ENCODE data around the gene COX19.
"Not testable (repeated sequence)": the region's sequence is repeated elsewhere in the genome, so short reads cannot be mapped to it uniquely, and the experiment has no call there.

COX19 gene

GRCh38 chr7:946256-946996, 28.9 kb downstream of the COX19 start:
- DNase-seq (ENCODE audit: low read depth, low spot score) = no peak

GRCh38 chr7:945556-946255, 29.6 kb downstream of the COX19 start:
- DNase-seq (ENCODE audit: low read depth, low spot score) = peak; percentile 30

DNA sequence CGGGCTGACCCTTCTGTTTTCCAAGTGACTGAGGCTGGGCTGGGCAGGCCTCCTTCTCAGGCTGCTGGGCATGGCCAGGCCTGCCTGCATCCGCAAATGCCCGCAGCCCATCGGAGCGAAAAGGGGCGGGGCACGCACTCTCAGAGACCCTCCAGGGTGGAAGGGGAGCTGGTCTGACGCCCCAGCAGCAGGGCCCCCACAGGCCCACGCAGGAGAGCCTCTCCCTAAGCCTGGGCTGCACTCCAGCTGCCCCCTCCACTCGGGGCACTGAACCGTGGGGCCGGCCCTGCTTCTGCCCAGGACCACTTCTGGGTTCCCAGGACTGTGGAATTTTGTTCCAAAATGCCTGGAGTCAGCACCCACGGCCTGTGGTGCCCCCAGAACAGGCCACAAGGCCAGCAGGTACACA, 30.2 kb downstream of the COX19 start:
- no peak for DNase-seq (ENCODE audit: low read depth, low spot score)

GRCh38 chr7:944744-945143, 30.6 kb downstream of the COX19 start:
- no peak for DNase-seq (ENCODE audit: low read depth, low spot score)

GRCh38 chr7:943793-944192, 31.6 kb downstream of the COX19 start:
- not testable (repeated sequence) for DNase-seq (ENCODE audit: low read depth, low spot score)

DNA sequence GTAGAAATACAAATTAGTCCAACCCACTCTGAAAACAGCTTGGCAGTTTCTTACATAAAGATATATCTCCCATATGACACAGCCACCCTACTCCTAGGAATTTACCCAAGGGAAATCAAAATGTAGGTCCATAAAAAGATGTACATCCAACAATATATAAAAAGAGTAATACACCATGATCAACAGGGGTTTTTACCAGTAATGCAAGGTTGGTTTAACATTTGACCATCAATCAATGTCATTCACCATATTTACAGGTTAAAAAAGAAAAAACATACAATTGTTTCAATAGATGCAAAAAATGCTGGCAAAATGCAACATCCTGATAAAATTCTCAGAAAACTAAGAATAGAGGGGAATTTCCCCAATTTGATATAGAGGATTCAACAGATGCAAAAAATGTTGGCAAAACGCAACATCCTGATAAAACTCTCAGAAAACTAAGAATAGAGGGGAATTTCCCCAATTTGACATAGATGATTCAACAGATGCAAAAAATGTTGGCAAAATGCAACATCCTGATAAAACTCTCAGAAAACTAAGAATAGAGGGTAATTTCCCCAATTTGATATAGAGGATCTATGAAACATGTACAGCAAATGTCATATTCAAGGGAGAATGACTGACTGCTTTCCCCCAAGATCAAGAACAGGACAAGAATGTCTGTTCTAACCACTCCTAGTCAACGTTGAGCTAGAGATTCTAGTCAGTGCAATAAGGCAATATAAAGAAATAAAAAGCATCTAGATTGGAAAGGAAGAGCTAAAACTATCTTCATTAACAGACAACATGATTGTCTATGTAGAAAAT, 34.5 kb downstream of the COX19 start:
- DNase-seq (ENCODE audit: low read depth, low spot score) = no peak

DNA sequence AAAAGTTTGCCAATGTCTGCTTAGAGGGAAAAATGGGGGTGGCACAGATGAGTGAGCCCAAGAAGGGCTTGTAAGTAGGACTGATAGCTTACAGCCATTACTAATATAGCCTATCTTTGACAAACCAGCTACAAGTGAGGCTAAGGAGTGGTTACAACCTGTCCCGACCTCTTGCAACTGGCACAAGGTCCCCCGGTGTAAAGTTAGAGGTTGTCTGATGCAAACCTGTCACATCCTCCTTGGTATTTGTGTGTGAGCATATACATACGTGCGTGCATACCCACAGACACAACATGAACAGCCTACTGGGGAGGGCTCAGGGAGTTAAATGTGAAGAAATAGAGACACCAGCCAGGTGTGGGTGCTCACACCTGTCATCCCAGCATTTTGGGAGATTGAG, 35.5 kb downstream of the COX19 start:
- DNase-seq (ENCODE audit: low read depth, low spot score) = no peak

DNA sequence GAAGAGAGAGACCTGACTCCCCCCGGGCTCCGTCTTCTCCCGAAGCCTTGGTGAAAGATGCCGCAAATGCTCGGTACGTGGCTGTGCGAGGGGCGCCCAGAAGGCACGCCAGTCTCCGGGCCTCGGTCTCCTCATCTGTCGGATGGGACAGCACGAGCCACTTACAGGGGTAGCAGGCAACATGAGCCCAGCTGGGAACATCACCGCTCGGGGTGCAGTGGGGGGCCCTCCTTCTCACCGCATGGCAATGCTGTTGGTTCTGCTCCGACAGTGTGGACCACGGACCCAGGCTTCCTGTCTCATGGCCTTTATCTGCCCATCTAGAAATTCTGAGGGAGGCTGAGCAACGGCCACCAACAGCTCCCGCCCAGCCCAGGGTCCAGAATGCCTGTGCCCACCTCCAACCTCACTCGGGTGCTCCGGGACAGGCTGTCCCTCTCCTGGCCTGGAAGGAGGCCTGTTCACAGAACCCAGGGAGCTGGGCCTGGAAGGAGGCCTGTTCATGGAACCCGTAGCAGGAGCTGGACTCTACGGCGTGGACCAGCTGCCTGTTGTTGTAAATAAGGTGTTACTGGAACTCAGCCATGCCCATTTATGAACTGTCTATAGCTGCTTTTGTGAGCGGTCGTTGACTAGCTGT, 36.7 kb downstream of the COX19 start:
- DNase-seq (ENCODE audit: low read depth, low spot score) = no peak

- no peak for DNase-seq (ENCODE audit: low read depth, low spot score)
Observed at GRCh38 chr7:937856-938484, 37.4 kb downstream of the COX19 start.

DNA sequence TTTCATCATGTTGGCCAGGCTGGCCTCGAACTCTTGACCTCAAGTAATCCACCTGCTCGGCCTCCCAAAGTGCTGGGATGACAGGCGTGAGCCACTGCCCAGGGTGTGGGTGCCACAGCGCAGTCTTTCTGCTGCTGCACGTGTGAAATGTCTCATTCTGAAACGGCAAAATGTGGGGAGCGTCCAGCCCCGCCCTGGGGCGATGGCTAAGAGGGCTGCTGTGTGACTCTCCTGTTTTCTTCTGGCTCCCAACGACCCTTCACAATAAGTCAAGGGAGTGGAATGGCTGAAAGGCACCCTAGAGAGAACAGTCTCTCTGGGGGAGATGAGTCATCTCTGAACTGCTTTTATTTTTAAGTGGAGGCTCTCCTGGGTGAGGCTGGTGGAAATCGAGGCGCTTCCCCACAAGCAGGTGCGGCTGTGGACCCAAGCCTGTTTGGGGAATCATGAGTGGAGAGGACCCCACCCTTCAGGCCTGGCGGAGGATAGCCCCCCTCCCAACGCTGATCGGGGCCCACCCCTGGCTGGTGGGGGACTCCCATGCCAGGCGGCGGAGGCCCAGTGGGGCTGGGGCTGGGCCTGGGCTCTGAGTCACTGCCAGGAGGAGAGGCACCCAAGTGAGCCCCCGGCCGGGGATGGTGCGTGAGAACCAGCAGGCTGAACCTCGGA, 38.8 kb downstream of the COX19 start:
- no peak for DNase-seq (ENCODE audit: low read depth, low spot score)

- DNase-seq (ENCODE audit: low read depth, low spot score) = no peak
Observed at GRCh38 chr7:935874-936385, 39.4 kb downstream of the COX19 start.

GRCh38 chr7:935164-935873, 40.0 kb downstream of the COX19 start:
- DNase-seq (ENCODE audit: low read depth, low spot score) = no peak

DNA sequence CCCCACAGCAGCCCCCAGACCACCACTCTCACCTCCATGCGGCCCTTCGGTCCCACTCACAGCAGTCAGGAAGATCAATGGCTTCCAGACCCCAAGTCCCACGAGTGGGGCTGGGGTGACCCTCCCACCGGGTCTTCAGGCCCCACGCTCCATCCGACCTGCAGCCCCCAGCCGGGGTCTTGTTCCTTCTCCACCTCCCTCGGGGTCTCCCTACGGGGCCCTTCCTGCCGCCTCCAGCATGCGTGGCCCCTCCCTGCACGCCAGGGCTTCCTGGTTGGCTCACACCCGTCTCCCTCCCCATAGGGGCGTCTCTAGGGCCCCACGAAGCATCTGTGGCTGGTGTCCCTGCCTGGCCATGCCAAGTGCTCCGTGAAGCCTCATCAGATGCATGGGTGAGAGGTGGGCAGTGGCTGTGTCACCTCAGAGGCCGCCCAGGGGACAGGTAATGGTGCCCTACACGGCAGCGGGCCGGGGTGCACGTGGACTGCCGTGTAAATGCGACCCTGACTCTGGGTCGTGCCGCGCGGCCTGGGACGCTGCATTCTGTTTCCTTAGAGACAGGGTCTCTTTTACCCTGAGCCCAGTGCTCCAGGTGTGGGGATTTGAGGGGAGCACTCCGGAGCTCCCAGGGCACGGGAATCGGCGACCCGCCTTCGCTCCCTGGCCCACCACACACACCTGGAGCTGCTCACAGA, 40.7 kb downstream of the COX19 start:
- DNase-seq (ENCODE audit: low read depth, low spot score) = no peak

- DNase-seq (ENCODE audit: low read depth, low spot score) = no peak
Observed at GRCh38 chr7:932651-932975, 42.7 kb downstream of the COX19 start.

GRCh38 chr7:931871-932650, 43.3 kb downstream of the COX19 start:
- DNase-seq (ENCODE audit: low read depth, low spot score) = no peak

- DNase-seq (ENCODE audit: low read depth, low spot score) = no peak
Observed at GRCh38 chr7:930975-931758, 44.2 kb downstream of the COX19 start.

DNA sequence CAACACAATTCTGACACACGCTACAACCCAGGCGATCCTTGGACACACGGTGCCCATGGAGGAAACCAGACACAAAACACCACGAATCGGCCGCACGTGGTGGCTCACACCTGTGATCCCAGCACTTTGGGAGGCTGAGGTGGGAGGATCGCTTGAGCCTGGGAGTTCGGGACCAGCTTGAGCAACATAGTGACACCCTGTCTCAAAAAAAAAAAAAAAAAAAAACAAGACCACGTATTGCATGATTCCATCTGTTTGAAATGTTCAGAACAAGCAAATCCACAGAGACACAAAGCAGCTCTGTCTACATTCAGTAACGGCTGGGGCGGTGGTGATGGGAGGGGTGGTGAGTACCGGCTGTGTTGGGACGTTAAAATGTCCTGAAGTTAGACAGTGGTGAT, 46.0 kb downstream of the COX19 start:
- DNase-seq (ENCODE audit: low read depth, low spot score) = no peak

Measured in ELF-1 (cell line).